ENCODE measurements around the gene MSL3B.

Gene MSL3B

GRCh38 chr2:233849607-233850271 lies 18.4 kb downstream of the MSL3B start:
- in situ Hi-C loops (cut with MboI; ENCODE audit: low pct_unique_long_range_greater_than_20kb, low sequenced_read_pairs, unreplicated experiment) = no loop called here
- no peak for TF ChIP-seq CTCF (IDR thresholded peaks at IDR 0.05; ENCODE audit: extremely low read depth, insufficient read depth, missing control alignments)
- DNase-seq (ENCODE audit: low spot score) = no peak

GRCh38 chr2:233848276-233848675 lies 19.9 kb downstream of the MSL3B start:
- no peak for DNase-seq (ENCODE audit: low spot score)
- TF ChIP-seq CTCF (IDR thresholded peaks at IDR 0.05; ENCODE audit: extremely low read depth, insufficient read depth, missing control alignments) = no peak
- in situ Hi-C loops (cut with MboI; ENCODE audit: low pct_unique_long_range_greater_than_20kb, low sequenced_read_pairs, unreplicated experiment) = no loop called here

GRCh38 chr2:233847248-233847898 lies 20.8 kb downstream of the MSL3B start:
- in situ Hi-C loops (cut with MboI; ENCODE audit: low pct_unique_long_range_greater_than_20kb, low sequenced_read_pairs, unreplicated experiment) = no loop called here
- no peak for TF ChIP-seq CTCF (IDR thresholded peaks at IDR 0.05; ENCODE audit: extremely low read depth, insufficient read depth, missing control alignments)
- DNase-seq (ENCODE audit: low spot score) = no peak

- no peak for DNase-seq (ENCODE audit: low spot score)
- in situ Hi-C loops (cut with MboI; ENCODE audit: low pct_unique_long_range_greater_than_20kb, low sequenced_read_pairs, unreplicated experiment) = no loop called here
- no peak for TF ChIP-seq CTCF (IDR thresholded peaks at IDR 0.05; ENCODE audit: extremely low read depth, insufficient read depth, missing control alignments)
These were observed 21.6 kb downstream of the MSL3B start for GRCh38 chr2:233846387-233847247.

GRCh38 chr2:233845301-233846060 lies 22.7 kb downstream of the MSL3B start:
- DNase-seq (ENCODE audit: low spot score) = no peak

More at GRCh38 chr2:233845301-233846060, 22.7 kb downstream of the MSL3B start:
- TF ChIP-seq CTCF (IDR thresholded peaks at IDR 0.05; ENCODE audit: extremely low read depth, insufficient read depth, missing control alignments) = no peak
- in situ Hi-C loops (cut with MboI; ENCODE audit: low pct_unique_long_range_greater_than_20kb, low sequenced_read_pairs, unreplicated experiment) = no loop called here

Data from GM13977 (cell line).